GM12874 (cell line): ENCODE measurements around the gene MT1X.

ENCODE experiments used
- TF ChIP-seq, protein P1 (sequence below): IDR thresholded peaks from 2 replicates; pipeline ENCODE4 v1.5.1; 2011; ENCODE audit warnings: low read depth, mild to moderate bottlenecking, control low read depth, low read length, moderate library complexity; ENCODE audit not compliant: insufficient read depth

MT1X gene

GRCh38 chr16:56679818-56680217 lies 2.5 kb upstream of the MT1X start:
- TF ChIP-seq, protein P1, sequence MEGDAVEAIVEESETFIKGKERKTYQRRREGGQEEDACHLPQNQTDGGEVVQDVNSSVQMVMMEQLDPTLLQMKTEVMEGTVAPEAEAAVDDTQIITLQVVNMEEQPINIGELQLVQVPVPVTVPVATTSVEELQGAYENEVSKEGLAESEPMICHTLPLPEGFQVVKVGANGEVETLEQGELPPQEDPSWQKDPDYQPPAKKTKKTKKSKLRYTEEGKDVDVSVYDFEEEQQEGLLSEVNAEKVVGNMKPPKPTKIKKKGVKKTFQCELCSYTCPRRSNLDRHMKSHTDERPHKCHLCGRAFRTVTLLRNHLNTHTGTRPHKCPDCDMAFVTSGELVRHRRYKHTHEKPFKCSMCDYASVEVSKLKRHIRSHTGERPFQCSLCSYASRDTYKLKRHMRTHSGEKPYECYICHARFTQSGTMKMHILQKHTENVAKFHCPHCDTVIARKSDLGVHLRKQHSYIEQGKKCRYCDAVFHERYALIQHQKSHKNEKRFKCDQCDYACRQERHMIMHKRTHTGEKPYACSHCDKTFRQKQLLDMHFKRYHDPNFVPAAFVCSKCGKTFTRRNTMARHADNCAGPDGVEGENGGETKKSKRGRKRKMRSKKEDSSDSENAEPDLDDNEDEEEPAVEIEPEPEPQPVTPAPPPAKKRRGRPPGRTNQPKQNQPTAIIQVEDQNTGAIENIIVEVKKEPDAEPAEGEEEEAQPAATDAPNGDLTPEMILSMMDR = no peak

DNA sequence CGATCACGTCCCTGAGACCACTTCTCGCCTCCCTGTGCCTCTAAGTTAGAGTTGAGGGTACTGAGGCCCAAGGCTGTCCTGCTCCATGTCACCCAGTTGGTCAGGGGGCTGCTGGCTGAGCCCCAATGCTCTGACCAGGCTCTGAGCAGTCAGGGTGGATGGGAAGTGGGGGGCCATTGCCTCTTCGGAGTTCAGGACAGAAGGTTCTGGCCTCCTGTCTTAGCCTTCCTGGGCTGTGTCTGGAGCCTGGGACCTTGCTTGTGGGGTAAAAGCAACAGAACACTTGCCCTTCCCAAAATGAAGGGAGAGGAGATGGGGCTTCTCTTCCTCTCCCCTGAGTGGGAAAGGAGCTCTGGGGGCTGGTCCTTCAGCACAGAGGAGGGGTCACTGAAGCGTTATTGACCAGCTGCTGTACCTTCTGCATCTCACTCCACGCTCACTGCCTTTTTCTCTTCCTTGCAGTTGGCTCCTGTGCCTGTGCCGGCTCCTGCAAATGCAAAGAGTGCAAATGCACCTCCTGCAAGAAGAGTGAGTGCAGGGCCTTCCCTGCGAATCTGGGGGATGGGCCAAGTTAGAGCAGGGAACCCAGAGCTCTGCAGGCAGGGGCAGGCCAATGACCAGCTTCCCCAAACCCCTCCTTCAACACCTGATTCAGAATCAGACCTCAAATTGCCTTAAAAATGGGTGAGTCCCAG lies 580 bp downstream of the MT1X start:
- TF ChIP-seq, protein P1 = no peak

GRCh38 chr16:56683424-56684172 lies 1.3 kb downstream of the MT1X start:
- TF ChIP-seq, protein P1 = no peak

GRCh38 chr16:56684256-56684925 lies 2.1 kb downstream of the MT1X start:
- TF ChIP-seq, protein P1 = no peak

GRCh38 chr16:56684926-56685590 lies 2.8 kb downstream of the MT1X start:
- TF ChIP-seq, protein P1 = no peak

DNA sequence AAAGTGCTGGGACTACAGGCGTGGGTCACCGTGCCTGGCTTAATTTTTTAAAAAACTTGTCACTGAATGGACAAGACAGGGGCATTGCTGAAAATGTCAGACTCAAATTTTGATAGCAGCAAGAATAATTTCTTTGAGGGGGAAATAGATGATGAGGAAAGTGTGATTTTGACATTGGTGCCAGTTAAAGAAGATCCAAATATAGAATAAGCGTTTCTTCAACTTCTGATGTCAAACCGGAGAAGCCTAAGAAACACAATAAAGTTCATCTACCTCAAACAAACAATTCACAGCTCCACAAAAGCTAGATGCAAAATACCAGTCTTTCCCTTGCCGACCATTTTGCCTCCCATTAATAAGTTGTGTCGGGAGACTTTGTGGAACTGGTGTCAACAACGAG lies 4.5 kb downstream of the MT1X start:
- TF ChIP-seq, protein P1 = no peak

- TF ChIP-seq, protein P1 = no peak
These were observed 6.5 kb downstream of the MT1X start for GRCh38 chr16:56688762-56689161.
